Heart left ventricle (tissue), 16 donors: ENCODE measurements around the gene CMC2. TPM values are rescaled to one million over a fixed set of nuclear protein-coding genes. Genes with fewer than 3 reads are reported as not detected.

ENCODE experiments used
- ATAC-seq, 4 donors: fragments of 200-7000 bp; cut with Tn5 transposase; one replicate each; pipeline ENCODE4 v1.9.1; 2020 to 2022; ENCODE audit warnings: moderate library complexity in 4 of 4, mild to moderate bottlenecking in 3 of 4, moderate number of reproducible peaks in 1 of 4
- DNase-seq, 5 donors: peaks; one replicate each; pipeline ENCODE4 v3.0.0-alpha.2; 2020
- H3K27ac ChIP-seq, 12 donors: fragments of 200-600 bp; sonication (generic) in 4 of 12; one replicate each; pipeline versions ENCODE4 v1.5.0 to v1.8.0; 2016 to 2022; ENCODE audit warnings: mild to moderate bottlenecking in 2 of 12
- H3K27me3 ChIP-seq, 9 donors: fragments of 200-600 bp; sonication (generic) in 2 of 9; one replicate each; pipeline versions ENCODE4 v1.5.1 to v1.8.0; 2016 to 2022; ENCODE audit warnings: mild to moderate bottlenecking in 3 of 9
- H3K36me3 ChIP-seq, 9 donors: fragments of 200-600 bp; sonication (generic) in 2 of 9; one replicate each; pipeline versions ENCODE4 v1.5.0 to v1.8.0; 2018 to 2022; ENCODE audit warnings: mild to moderate bottlenecking in 2 of 9
- H3K4me1 ChIP-seq, 12 donors: fragments of 200-600 bp; sonication (generic) in 4 of 12; one replicate each; pipeline versions ENCODE4 v1.5.0 to v1.8.0; 2016 to 2022; ENCODE audit warnings: mild to moderate bottlenecking in 3 of 12
- H3K4me3 ChIP-seq, 12 donors: fragments of 200-600 bp; sonication (generic) in 4 of 12; one replicate each; pipeline versions ENCODE4 v1.5.0 to v1.8.0; 2017 to 2022; ENCODE audit warnings: mild to moderate bottlenecking in 9 of 12, moderate library complexity in 4 of 12
- H3K9me3 ChIP-seq, 12 donors: fragments of 200-600 bp; sonication (generic) in 4 of 12; one replicate each; pipeline versions ENCODE4 v1.5.0 to v1.8.0; 2016 to 2022; ENCODE audit warnings: mild to moderate bottlenecking in 1 of 12
- POLR2A ChIP-seq, 2 donors: fragments of 450-650 bp; IDR thresholded peaks; one replicate each; pipeline ENCODE4 v1.6.1; 2017; ENCODE audit warnings: antibody characterized with exemption in 2 of 2, mild to moderate bottlenecking in 2 of 2, moderate library complexity in 2 of 2
- WGBS, 4 donors: extraction: QIAGEN DNeasy Blood & Tissue Kit in 2 of 4; methylation state at CpG; one replicate each; pipeline versions ENCODE4 v1.1.5 to v1.1.7; 2013 to 2018; 5-methylcytosine and 5-hydroxymethylcytosine counted together
- intact Hi-C, 10 donors: fragments of 100-400 bp; cut with DNase I; formaldehyde crosslinking; loops; one replicate each; pipeline versions ENCODE4 v1.11.1 to v1.14.2; 2022
- polyA plus RNA-seq, 2 donors: library from polyadenylated mRNA; stranded (reverse); fragments of 200-250 nt; gene quantifications; one replicate each; pipeline ENCODE4 v1.2.3, GENCODE V29; 2013
- total RNA-seq, 9 donors: library from RNA; depleted of rRNA in 2 of 9; stranded (reverse); fragments of >200 nt in 2 of 9; fragmentation: NEBNext Ultra II Directional in 3 of 9; extraction: Animal tissue kit (Norgen Biotek cat#: 25700) in 3 of 9; gene quantifications; one replicate each; pipeline versions ENCODE4 v1.1.0 to v1.2.4, GENCODE V29; 2016 to 2023
- TF ChIP-seq, protein P1 (sequence below), 12 donors: fragments of 200-600 bp; sonication (generic) in 4 of 12; IDR thresholded peaks; one replicate each; pipeline versions ENCODE4 v1.5.0 to v1.8.0; 2018 to 2022; ENCODE audit warnings: antibody characterized with exemption in 12 of 12, mild to moderate bottlenecking in 5 of 12
- donor health status: ischemic (EF 13 %, LVEDD 7.1; RV severe dilation, severe dysfunction).
- donor health status: healthy with polysubstance abuse.
- donor health status: DM: no; HTN: yes; CAD: no.
- donor health status: DM: no; HTN: no; CAD: no.
- donor health status: ischemic (EF 25% LVEDD 6.9; RV normal size, moderate dysfunction).
- donor health status: ischemic (EF 25% LVEDD 5.7; RV mildly dilated, moderate dysfunction).
- donor health status: healthy.
- donor health status: DM: yes; HTN: yes; CAD: no.
- donor health status: ischemic (EF 35%, LVEDD 5.7; RV mildly dilated, moderate dysfunction).
- donor health status: nonischemic (EF 11% LVEDD 7.7; RV severe dilation, severe dysfunction).
- donor health status: DM: yes; HTN: yes; CAD: no.
- donor health status: PGD.
- donor health status: ischemic (EF 29% LVEDD 5.4; RV normal size, mild dysfunction).
- donor health status: nonischemic (EF 23%, LVEDD 6.1; RV moderate dilation, normal function).

The CMC2 gene
- total and polyA plus RNA-seq, 11 donors: 89.0 to 377 (median 134) TPM

- H3K27me3 ChIP-seq: no peaks in the 10 kb centered on the region
Observed at GRCh38 chr16:81035975-81036750, 29.5 kb upstream of the CMC2 start.

DNA sequence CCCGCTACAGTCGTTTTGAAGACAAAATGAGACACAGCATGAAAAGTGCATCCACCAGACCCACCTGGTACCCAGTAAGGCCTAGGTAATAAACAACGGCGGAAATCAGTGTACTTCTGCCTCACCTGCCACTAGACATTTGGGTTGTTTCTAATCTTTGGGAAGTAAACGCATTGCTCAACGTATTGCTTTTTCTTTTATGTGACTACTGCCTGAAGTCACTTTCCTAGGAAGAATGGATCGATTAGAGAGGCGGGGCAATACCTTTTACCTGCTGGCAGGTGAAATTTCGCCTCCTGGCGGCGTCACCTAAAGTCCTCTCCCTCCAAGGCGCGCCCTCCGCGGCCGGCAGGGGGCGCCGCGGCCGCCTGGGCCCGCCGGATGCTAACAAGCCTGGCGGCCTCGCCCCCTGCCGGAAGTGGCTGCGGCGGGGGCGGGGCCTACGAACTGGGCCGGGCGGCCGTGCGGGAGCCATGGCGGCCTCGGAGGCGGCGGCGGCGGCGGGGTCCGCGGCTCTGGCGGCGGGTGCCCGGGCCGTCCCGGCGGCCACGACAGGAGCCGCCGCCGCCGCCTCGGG lies 28.8 kb upstream of the CMC2 start, which contains the start of gene ATMIN:
ATMIN (plus strand) TSS at position 445 of the 577 bp plus-strand sequence; CDS start at position 474, 29 bp downstream.
- 5 to 15% (median 6%) methylated on average over 22 to 54 of the region's 54 CpGs for WGBS, 4 donors
- Histone ChIP-seq H3K4me1 (peaks cover 0 to 37% (median 24%) of the 10 kb centered on the region in 12 donors), H3K36me3 (peaks cover 0 to 18% (median 0%) of the 10 kb centered on the region in 9 donors), H3K9me3 (no peaks in the 10 kb centered on the region), H3K4me3 (peak within 1 kb of the TSS; percentile 68 to 92 (median 80)), H3K27ac (peak within 1 kb of the TSS; percentile 46 to 85 (median 82)), H3K27me3 (no peaks in the 10 kb centered on the region)
- TF ChIP-seq, protein P1, sequence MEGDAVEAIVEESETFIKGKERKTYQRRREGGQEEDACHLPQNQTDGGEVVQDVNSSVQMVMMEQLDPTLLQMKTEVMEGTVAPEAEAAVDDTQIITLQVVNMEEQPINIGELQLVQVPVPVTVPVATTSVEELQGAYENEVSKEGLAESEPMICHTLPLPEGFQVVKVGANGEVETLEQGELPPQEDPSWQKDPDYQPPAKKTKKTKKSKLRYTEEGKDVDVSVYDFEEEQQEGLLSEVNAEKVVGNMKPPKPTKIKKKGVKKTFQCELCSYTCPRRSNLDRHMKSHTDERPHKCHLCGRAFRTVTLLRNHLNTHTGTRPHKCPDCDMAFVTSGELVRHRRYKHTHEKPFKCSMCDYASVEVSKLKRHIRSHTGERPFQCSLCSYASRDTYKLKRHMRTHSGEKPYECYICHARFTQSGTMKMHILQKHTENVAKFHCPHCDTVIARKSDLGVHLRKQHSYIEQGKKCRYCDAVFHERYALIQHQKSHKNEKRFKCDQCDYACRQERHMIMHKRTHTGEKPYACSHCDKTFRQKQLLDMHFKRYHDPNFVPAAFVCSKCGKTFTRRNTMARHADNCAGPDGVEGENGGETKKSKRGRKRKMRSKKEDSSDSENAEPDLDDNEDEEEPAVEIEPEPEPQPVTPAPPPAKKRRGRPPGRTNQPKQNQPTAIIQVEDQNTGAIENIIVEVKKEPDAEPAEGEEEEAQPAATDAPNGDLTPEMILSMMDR (IDR thresholded peaks at IDR 0.05): peak; percentile 83 to 99 (median 96)
- TF ChIP-seq POLR2A (IDR thresholded peaks at IDR 0.05): peak in 1 of 2 donors; percentile 21
- peak; percentile 85 to 93 (median 89) for DNase-seq
- ATAC-seq: peak; percentile 74 to 96 (median 93)
- intact Hi-C loops: loop anchor here (1.0 to 10.0 kb wide), 10 partner anchors 27 to 702 kb away; partner anchors contain the start of genes C16orf46 (in 7 of the 10), GCSH (in 2 of the 10), CENPN (in 1 of the 10) and GAN (in 1 of the 10)

More at GRCh38 chr16:81035975-81036750, 29.5 kb upstream of the CMC2 start:
- Histone ChIP-seq H3K36me3 (peaks cover 0 to 24% (median 4%) of the 10 kb centered on the region in 9 donors), H3K4me3 (peak overlapping the region; percentile 68 to 92 (median 80)), H3K4me1 (peaks cover 0 to 37% (median 24%) of the 10 kb centered on the region in 12 donors), H3K9me3 (no peaks in the 10 kb centered on the region), H3K27ac (peak overlapping the region; percentile 46 to 85 (median 82))
- intact Hi-C loops: loop anchor here (1.0 to 10.0 kb wide), 12 partner anchors 26 to 701 kb away; partner anchors contain the start of genes C16orf46 (in 8 of the 10), GCSH (in 2 of the 10), CENPN (in 1 of the 10) and GAN (in 1 of the 10)
- 0 to 1% (median 0%) methylated on average over 23 to 80 of the region's 80 CpGs for WGBS, 4 donors
- peak; percentile 23 to 69 (median 31) for DNase-seq
- ATAC-seq: peak in 2 of 4 donors; percentile 32 to 43
- TF ChIP-seq, protein P1 (IDR thresholded peaks at IDR 0.05): peak in 1 of 12 donors; percentile 20
- no peak for TF ChIP-seq POLR2A (IDR thresholded peaks at IDR 0.05)

- peaks cover 0 to 31% (median 6%) of the 10 kb centered on the region in 9 donors for H3K36me3 ChIP-seq
- intact Hi-C loops: loop anchor here in 6 of 10 donors (5.0 to 10.0 kb wide), 5 partner anchors 65 to 705 kb away; partner anchors contain the start of genes GAN (in 1 of the 6) and GCSH (in 1 of the 6)
Observed at GRCh38 chr16:81029930-81030604, 23.4 kb upstream of the CMC2 start.

More at GRCh38 chr16:81029930-81030604, 23.4 kb upstream of the CMC2 start:
- H3K27me3 ChIP-seq: no peaks in the 10 kb centered on the region
- no peaks in the 10 kb centered on the region for H3K4me1 ChIP-seq
- TF ChIP-seq POLR2A (IDR thresholded peaks at IDR 0.05): no peak
- TF ChIP-seq, protein P1 (IDR thresholded peaks at IDR 0.05): no peak
- no peak overlapping the region for H3K27ac ChIP-seq
- WGBS, 4 donors: 83 to 95% (median 94%) methylated on average over 11 of the region's 11 CpGs
- no peaks in the 10 kb centered on the region for H3K9me3 ChIP-seq
- no peak for DNase-seq
- H3K4me3 ChIP-seq: no peak overlapping the region
- no peak for ATAC-seq
